ENCODE results near the gene HIVEP1.

Gene HIVEP1

GRCh38 chr6:12020187-12020791 is 8.2 kb downstream of the HIVEP1 start:
- H3K27ac ChIP-seq (ENCODE audit: low read length), result no peak overlapping the region
- H3K27me3 ChIP-seq (ENCODE audit: control insufficient read depth in 1 of 2, insufficient read depth in 2 of 2, low read length in 2 of 2), result no peaks in the 10 kb centered on the region
- peaks cover 5% of the 10 kb centered on the region for H3K4me1 ChIP-seq (ENCODE audit: control insufficient read depth, insufficient read depth, low read length)
- no peak overlapping the region for H3K4me3 ChIP-seq (ENCODE audit: low read length in 2 of 2)
- no peaks in the 10 kb centered on the region for H3K9me3 ChIP-seq (ENCODE audit: control insufficient read depth in 2 of 2, low read length in 2 of 2)
- H3K9ac ChIP-seq (ENCODE audit: low read length in 2 of 2), result no peak overlapping the region
- H3K36me3 ChIP-seq (ENCODE audit: control insufficient read depth in 2 of 2, insufficient read depth in 2 of 2, low read length in 2 of 2), result peaks cover 6 to 13% of the 10 kb centered on the region in 2 donors

- Histone ChIP-seq H3K4me1 (ENCODE audit: control insufficient read depth, insufficient read depth, low read length) (peaks cover 5% of the 10 kb centered on the region), H3K4me3 (ENCODE audit: low read length in 2 of 2) (no peak overlapping the region), H3K27me3 (ENCODE audit: control insufficient read depth in 1 of 2, insufficient read depth in 2 of 2, low read length in 2 of 2) (no peaks in the 10 kb centered on the region), H3K9ac (ENCODE audit: low read length in 2 of 2) (no peak overlapping the region), H3K9me3 (ENCODE audit: control insufficient read depth in 2 of 2, low read length in 2 of 2) (no peaks in the 10 kb centered on the region), H3K27ac (ENCODE audit: low read length) (no peak overlapping the region), H3K36me3 (ENCODE audit: control insufficient read depth in 2 of 2, insufficient read depth in 2 of 2, low read length in 2 of 2) (peaks cover 2 to 9% of the 10 kb centered on the region in 2 donors)
Observed at GRCh38 chr6:12022481-12022880, 10.4 kb downstream of the HIVEP1 start.

- peaks cover 5% of the 10 kb centered on the region for H3K4me1 ChIP-seq (ENCODE audit: control insufficient read depth, insufficient read depth, low read length)
- no peaks in the 10 kb centered on the region for H3K27me3 ChIP-seq (ENCODE audit: control insufficient read depth in 1 of 2, insufficient read depth in 2 of 2, low read length in 2 of 2)
- no peaks in the 10 kb centered on the region for H3K9me3 ChIP-seq (ENCODE audit: control insufficient read depth in 2 of 2, low read length in 2 of 2)
- no peak overlapping the region for H3K9ac ChIP-seq (ENCODE audit: low read length in 2 of 2)
- no peak overlapping the region for H3K27ac ChIP-seq (ENCODE audit: low read length)
- peaks cover 2 to 9% of the 10 kb centered on the region in 2 donors for H3K36me3 ChIP-seq (ENCODE audit: control insufficient read depth in 2 of 2, insufficient read depth in 2 of 2, low read length in 2 of 2)
- no peak overlapping the region for H3K4me3 ChIP-seq (ENCODE audit: low read length in 2 of 2)
Observed at GRCh38 chr6:12022953-12023388, 10.9 kb downstream of the HIVEP1 start.

GRCh38 chr6:12024216-12024615 is 12.1 kb downstream of the HIVEP1 start:
- H3K27me3 ChIP-seq (ENCODE audit: control insufficient read depth in 1 of 2, insufficient read depth in 2 of 2, low read length in 2 of 2), result no peaks in the 10 kb centered on the region
- no peaks in the 10 kb centered on the region for H3K9me3 ChIP-seq (ENCODE audit: control insufficient read depth in 2 of 2, low read length in 2 of 2)
- no peak overlapping the region for H3K9ac ChIP-seq (ENCODE audit: low read length in 2 of 2)
- H3K36me3 ChIP-seq (ENCODE audit: control insufficient read depth in 2 of 2, insufficient read depth in 2 of 2, low read length in 2 of 2), result peaks cover 0 to 5% of the 10 kb centered on the region in 2 donors
- H3K27ac ChIP-seq (ENCODE audit: low read length), result no peak overlapping the region
- H3K4me3 ChIP-seq (ENCODE audit: low read length in 2 of 2), result no peak overlapping the region
- H3K4me1 ChIP-seq (ENCODE audit: control insufficient read depth, insufficient read depth, low read length), result peaks cover 5% of the 10 kb centered on the region

- H3K27me3 ChIP-seq (ENCODE audit: control insufficient read depth in 1 of 2, insufficient read depth in 2 of 2, low read length in 2 of 2), result no peaks in the 10 kb centered on the region
- H3K27ac ChIP-seq (ENCODE audit: low read length), result no peak overlapping the region
- H3K9me3 ChIP-seq (ENCODE audit: control insufficient read depth in 2 of 2, low read length in 2 of 2), result no peaks in the 10 kb centered on the region
- peaks cover 5% of the 10 kb centered on the region for H3K4me1 ChIP-seq (ENCODE audit: control insufficient read depth, insufficient read depth, low read length)
- no peak overlapping the region for H3K9ac ChIP-seq (ENCODE audit: low read length in 2 of 2)
- H3K4me3 ChIP-seq (ENCODE audit: low read length in 2 of 2), result no peak overlapping the region
- no peaks in the 10 kb centered on the region for H3K36me3 ChIP-seq (ENCODE audit: control insufficient read depth in 2 of 2, insufficient read depth in 2 of 2, low read length in 2 of 2)
Observed at GRCh38 chr6:12024699-12025434, 12.8 kb downstream of the HIVEP1 start.

GRCh38 chr6:12026120-12026519 is 14.0 kb downstream of the HIVEP1 start:
- Histone ChIP-seq H3K27me3 (ENCODE audit: control insufficient read depth in 1 of 2, insufficient read depth in 2 of 2, low read length in 2 of 2) (no peaks in the 10 kb centered on the region), H3K9me3 (ENCODE audit: control insufficient read depth in 2 of 2, low read length in 2 of 2) (no peaks in the 10 kb centered on the region), H3K36me3 (ENCODE audit: control insufficient read depth in 2 of 2, insufficient read depth in 2 of 2, low read length in 2 of 2) (no peaks in the 10 kb centered on the region), H3K4me1 (ENCODE audit: control insufficient read depth, insufficient read depth, low read length) (peaks cover 5% of the 10 kb centered on the region), H3K4me3 (ENCODE audit: low read length in 2 of 2) (no peak overlapping the region), H3K27ac (ENCODE audit: low read length) (no peak overlapping the region), H3K9ac (ENCODE audit: low read length in 2 of 2) (no peak overlapping the region)

- H3K9me3 ChIP-seq (ENCODE audit: control insufficient read depth in 2 of 2, low read length in 2 of 2), result no peaks in the 10 kb centered on the region
- peaks cover 5% of the 10 kb centered on the region for H3K4me1 ChIP-seq (ENCODE audit: control insufficient read depth, insufficient read depth, low read length)
- no peak overlapping the region for H3K27ac ChIP-seq (ENCODE audit: low read length)
- no peak overlapping the region for H3K4me3 ChIP-seq (ENCODE audit: low read length in 2 of 2)
- no peaks in the 10 kb centered on the region for H3K27me3 ChIP-seq (ENCODE audit: control insufficient read depth in 1 of 2, insufficient read depth in 2 of 2, low read length in 2 of 2)
- H3K36me3 ChIP-seq (ENCODE audit: control insufficient read depth in 2 of 2, insufficient read depth in 2 of 2, low read length in 2 of 2), result no peaks in the 10 kb centered on the region
- H3K9ac ChIP-seq (ENCODE audit: low read length in 2 of 2), result no peak overlapping the region
Observed at GRCh38 chr6:12026833-12027232, 14.7 kb downstream of the HIVEP1 start.

- Histone ChIP-seq H3K9me3 (ENCODE audit: control insufficient read depth in 2 of 2, low read length in 2 of 2) (no peaks in the 10 kb centered on the region), H3K4me3 (ENCODE audit: low read length in 2 of 2) (no peak overlapping the region), H3K4me1 (ENCODE audit: control insufficient read depth, insufficient read depth, low read length) (peaks cover 5% of the 10 kb centered on the region), H3K27me3 (ENCODE audit: control insufficient read depth in 1 of 2, insufficient read depth in 2 of 2, low read length in 2 of 2) (no peaks in the 10 kb centered on the region), H3K9ac (ENCODE audit: low read length in 2 of 2) (no peak overlapping the region), H3K36me3 (ENCODE audit: control insufficient read depth in 2 of 2, insufficient read depth in 2 of 2, low read length in 2 of 2) (no peaks in the 10 kb centered on the region), H3K27ac (ENCODE audit: low read length) (no peak overlapping the region)
Observed at GRCh38 chr6:12028213-12028612, 16.1 kb downstream of the HIVEP1 start.

- H3K4me3 ChIP-seq (ENCODE audit: low read length in 2 of 2), result no peak overlapping the region
- no peaks in the 10 kb centered on the region for H3K9me3 ChIP-seq (ENCODE audit: control insufficient read depth in 2 of 2, low read length in 2 of 2)
- peaks cover 1% of the 10 kb centered on the region for H3K4me1 ChIP-seq (ENCODE audit: control insufficient read depth, insufficient read depth, low read length)
- no peaks in the 10 kb centered on the region for H3K36me3 ChIP-seq (ENCODE audit: control insufficient read depth in 2 of 2, insufficient read depth in 2 of 2, low read length in 2 of 2)
- H3K27ac ChIP-seq (ENCODE audit: low read length), result no peak overlapping the region
- no peak overlapping the region for H3K9ac ChIP-seq (ENCODE audit: low read length in 2 of 2)
- no peaks in the 10 kb centered on the region for H3K27me3 ChIP-seq (ENCODE audit: control insufficient read depth in 1 of 2, insufficient read depth in 2 of 2, low read length in 2 of 2)
Observed at GRCh38 chr6:12029979-12030737, 18.0 kb downstream of the HIVEP1 start.

- H3K27me3 ChIP-seq (ENCODE audit: control insufficient read depth in 1 of 2, insufficient read depth in 2 of 2, low read length in 2 of 2), result no peaks in the 10 kb centered on the region
- H3K4me1 ChIP-seq (ENCODE audit: control insufficient read depth, insufficient read depth, low read length), result no peaks in the 10 kb centered on the region
- no peaks in the 10 kb centered on the region for H3K36me3 ChIP-seq (ENCODE audit: control insufficient read depth in 2 of 2, insufficient read depth in 2 of 2, low read length in 2 of 2)
- H3K27ac ChIP-seq (ENCODE audit: low read length), result no peak overlapping the region
- no peaks in the 10 kb centered on the region for H3K9me3 ChIP-seq (ENCODE audit: control insufficient read depth in 2 of 2, low read length in 2 of 2)
- H3K4me3 ChIP-seq (ENCODE audit: low read length in 2 of 2), result no peak overlapping the region
- H3K9ac ChIP-seq (ENCODE audit: low read length in 2 of 2), result no peak overlapping the region
Observed at GRCh38 chr6:12030993-12031550, 19.0 kb downstream of the HIVEP1 start.

Data from stomach smooth muscle (tissue), 2 donors.